Thymus (tissue), 11 donors: Measurements from ENCODE around the gene CYP27C1. TPM values are rescaled to one million over a fixed set of nuclear protein-coding genes. Genes with fewer than 3 reads are reported as not detected.

Source experiments
- DNase-seq, 9 donors: peaks; one replicate each; pipeline ENCODE4 v3.0.0-alpha.2; 2013; ENCODE audit warnings: low spot score in 9 of 9, low read depth in 6 of 9, missing footprints in 1 of 9
- H3K27ac ChIP-seq, 2 donors: one replicate each; pipeline ENCODE4 v1.5.1; 2013; ENCODE audit warnings: control low read depth in 1 of 2, low read depth in 1 of 2, low read length in 1 of 2, mild to moderate bottlenecking in 1 of 2, moderate library complexity in 1 of 2
- H3K27me3 ChIP-seq, 2 donors: one replicate each; pipeline ENCODE4 v1.5.1; 2013; ENCODE audit warnings: low read length in 1 of 2; ENCODE audit not compliant: control insufficient read depth in 2 of 2, insufficient read depth in 1 of 2
- H3K36me3 ChIP-seq, 2 donors: one replicate each; pipeline ENCODE4 v1.5.1; 2013; ENCODE audit warnings: low read length in 1 of 2, mild to moderate bottlenecking in 1 of 2, moderate library complexity in 1 of 2; ENCODE audit not compliant: control insufficient read depth in 2 of 2, insufficient read depth in 2 of 2
- H3K4me1 ChIP-seq, 2 donors: one replicate each; pipeline ENCODE4 v1.5.1; 2013; ENCODE audit warnings: low read length in 2 of 2; ENCODE audit not compliant: control insufficient read depth in 2 of 2, insufficient read depth in 2 of 2
- H3K4me3 ChIP-seq, 2 donors: one replicate each; pipeline ENCODE4 v1.5.1; 2013; ENCODE audit warnings: low read length in 2 of 2, control low read depth in 1 of 2, mild to moderate bottlenecking in 1 of 2
- H3K9me3 ChIP-seq, 2 donors: one replicate each; pipeline ENCODE4 v1.5.1; 2013; ENCODE audit warnings: low read length in 1 of 2, mild to moderate bottlenecking in 1 of 2; ENCODE audit not compliant: control insufficient read depth in 2 of 2, insufficient read depth in 1 of 2
- WGBS: extraction: QIAGEN DNeasy Blood & Tissue Kit; methylation state at CpG from one replicate; pipeline ENCODE4 v1.1.7; 2013; 5-methylcytosine and 5-hydroxymethylcytosine counted together
- polyA plus RNA-seq: library from polyadenylated mRNA; stranded (reverse); fragments of 200-250 nt; gene quantifications from one replicate; pipeline ENCODE4 v1.2.3, GENCODE V29; 2013
- total RNA-seq: library from RNA; stranded (reverse); fragments of 120-200 nt; gene quantifications from one replicate; pipeline ENCODE4 v1.2.4, GENCODE V29; 2013
- donor health status: healthy.

The CYP27C1 gene
- total and polyA plus RNA-seq, 2 donors: 0.05 TPM

- no peak for DNase-seq
- Histone ChIP-seq H3K27ac (no peak overlapping the region), H3K36me3 (no peaks in the 10 kb centered on the region), H3K9me3 (peaks cover 0 to 1% of the 10 kb centered on the region in 2 donors), H3K27me3 (no peaks in the 10 kb centered on the region), H3K4me3 (no peak overlapping the region), H3K4me1 (peaks cover 0 to 14% of the 10 kb centered on the region in 2 donors)
- 87% methylated on average over 10 of the region's 10 CpGs for WGBS
Measured at GRCh38 chr2:127187831-127188230, 32.3 kb downstream of the CYP27C1 start.

- Histone ChIP-seq H3K36me3 (no peaks in the 10 kb centered on the region), H3K27ac (no peak overlapping the region), H3K27me3 (no peaks in the 10 kb centered on the region), H3K4me3 (no peak overlapping the region), H3K4me1 (peaks cover 0 to 14% of the 10 kb centered on the region in 2 donors), H3K9me3 (peaks cover 0 to 1% of the 10 kb centered on the region in 2 donors)
- DNase-seq: no peak
- WGBS: 90% methylated on average over 17 of the region's 17 CpGs
Measured at GRCh38 chr2:127187081-127187775, 32.9 kb downstream of the CYP27C1 start.

DNA sequence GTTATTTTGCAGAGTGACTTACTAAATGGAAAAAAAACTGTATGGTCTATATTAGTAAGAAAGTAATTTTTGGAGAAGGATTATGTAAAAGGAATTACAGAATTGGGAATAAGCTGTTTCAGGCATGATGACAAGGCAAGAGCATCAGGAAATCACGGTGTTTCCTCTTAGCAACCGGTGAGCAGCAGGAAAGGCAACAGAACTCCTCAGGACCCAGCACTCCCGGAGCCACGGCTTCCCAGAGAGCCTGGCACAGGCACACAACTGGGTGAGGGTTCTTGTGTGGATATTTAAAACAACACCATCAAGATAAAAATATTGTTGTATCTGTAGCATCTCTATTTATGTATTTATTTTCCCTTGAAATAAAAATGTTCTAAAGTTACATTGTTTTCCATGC, 34.4 kb downstream of the CYP27C1 start:
- Histone ChIP-seq H3K4me1 (peaks cover 0 to 14% of the 10 kb centered on the region in 2 donors), H3K36me3 (no peaks in the 10 kb centered on the region), H3K4me3 (no peak overlapping the region), H3K27me3 (no peaks in the 10 kb centered on the region), H3K27ac (no peak overlapping the region), H3K9me3 (no peaks in the 10 kb centered on the region)
- 15% methylated on average over 4 of the region's 4 CpGs for WGBS
- DNase-seq: no peak

- Histone ChIP-seq H3K4me3 (no peak overlapping the region), H3K27ac (no peak overlapping the region), H3K36me3 (no peaks in the 10 kb centered on the region), H3K9me3 (no peaks in the 10 kb centered on the region), H3K27me3 (no peaks in the 10 kb centered on the region), H3K4me1 (peaks cover 0 to 14% of the 10 kb centered on the region in 2 donors)
- WGBS: 49% methylated on average over 9 of the region's 9 CpGs
- DNase-seq: peak in 3 of 9 donors; percentile 23 to 48 (median 28)
Measured at GRCh38 chr2:127185093-127185492, 35.0 kb downstream of the CYP27C1 start.

DNA sequence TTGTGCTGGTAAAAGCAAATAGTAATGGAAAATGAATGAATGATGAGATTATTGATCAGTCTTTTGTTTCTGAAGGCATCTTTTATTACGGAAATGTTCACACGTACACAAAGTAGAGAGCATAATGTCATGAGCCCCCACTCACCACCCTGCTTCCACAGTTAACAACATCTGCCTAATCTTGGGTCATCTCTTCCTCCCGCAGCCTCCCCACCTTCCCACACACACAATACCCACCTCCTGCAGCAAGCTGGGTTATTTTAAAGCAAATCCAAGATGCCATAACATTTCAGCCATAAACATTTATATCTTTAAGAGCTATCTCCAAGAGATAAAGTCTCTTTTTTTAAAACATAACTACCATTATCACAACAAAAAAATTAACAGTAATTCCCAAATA, 36.3 kb downstream of the CYP27C1 start:
- Histone ChIP-seq H3K4me1 (peaks cover 0 to 14% of the 10 kb centered on the region in 2 donors), H3K36me3 (no peaks in the 10 kb centered on the region), H3K4me3 (no peak overlapping the region), H3K9me3 (peaks cover 0 to 9% of the 10 kb centered on the region in 2 donors), H3K27ac (no peak overlapping the region), H3K27me3 (no peaks in the 10 kb centered on the region)
- DNase-seq: no peak
- 26% methylated on average over 3 of the region's 3 CpGs for WGBS

DNA sequence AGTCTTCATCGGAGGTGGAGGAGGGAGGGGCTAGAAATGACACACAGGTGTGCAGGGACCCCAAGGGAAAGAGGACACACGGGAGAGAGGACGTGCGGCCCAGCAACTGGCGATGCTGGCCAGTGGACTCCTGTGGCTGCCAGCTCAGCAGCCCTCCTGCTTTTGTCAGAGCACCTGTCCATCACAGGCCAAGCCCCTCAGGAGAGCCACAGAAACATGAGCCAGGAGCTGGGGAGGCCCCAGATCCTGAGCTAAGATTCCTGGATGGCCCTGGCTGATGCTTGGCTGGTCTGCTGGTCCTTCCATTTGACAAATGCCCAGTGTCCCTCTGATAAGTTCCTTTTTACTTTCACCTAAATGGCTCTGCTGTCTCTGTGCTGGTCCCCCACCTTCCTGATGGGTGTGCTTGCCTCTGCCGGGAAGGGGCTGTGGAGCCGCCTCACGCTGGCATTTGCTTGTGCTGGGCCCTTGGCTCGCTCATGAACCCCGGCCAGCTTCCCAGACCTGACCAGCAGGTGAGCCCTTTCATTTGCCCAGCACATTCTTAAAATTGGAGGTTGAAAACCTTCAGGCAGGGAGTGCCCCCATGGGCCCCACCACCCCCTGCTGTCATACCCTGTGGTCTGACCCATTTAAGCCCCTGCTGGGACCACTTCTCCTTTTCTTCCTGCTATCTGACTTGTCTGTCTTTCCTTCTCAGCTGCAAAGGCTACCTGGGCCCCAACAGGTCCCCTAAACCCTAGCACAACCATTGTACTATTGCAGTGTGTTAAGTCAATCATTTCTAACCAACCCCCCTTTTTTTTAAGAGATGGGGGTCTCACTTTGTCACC, 37.3 kb downstream of the CYP27C1 start:
- H3K36me3 ChIP-seq: no peaks in the 10 kb centered on the region
- no peak overlapping the region for H3K4me3 ChIP-seq
- no peak overlapping the region for H3K27ac ChIP-seq
- H3K27me3 ChIP-seq: no peaks in the 10 kb centered on the region
- peaks cover 0 to 14% of the 10 kb centered on the region in 2 donors for H3K4me1 ChIP-seq
- peaks cover 0 to 9% of the 10 kb centered on the region in 2 donors for H3K9me3 ChIP-seq
- 82% methylated on average over 10 of the region's 10 CpGs for WGBS
- no peak for DNase-seq

DNA sequence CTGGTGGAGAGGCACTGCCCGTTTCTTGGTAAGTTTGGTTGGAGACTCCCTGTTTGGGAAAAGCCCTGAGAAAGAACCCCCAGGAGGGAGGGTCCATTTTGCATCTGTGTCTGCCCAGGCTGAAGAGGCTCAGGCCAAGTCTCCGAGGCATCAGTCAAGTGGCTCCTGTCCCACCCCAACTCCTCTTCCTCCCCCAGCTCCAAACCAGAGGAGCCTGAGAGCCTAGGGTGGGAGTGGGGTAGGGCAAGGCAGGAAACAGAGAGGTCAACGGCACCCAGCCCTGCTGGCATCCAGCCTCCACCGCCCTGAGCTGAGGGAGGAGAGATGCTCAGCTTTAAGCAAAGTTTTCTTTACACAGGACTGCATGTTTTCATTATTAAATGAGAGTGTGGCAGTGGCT, 38.2 kb downstream of the CYP27C1 start:
- H3K27me3 ChIP-seq: no peaks in the 10 kb centered on the region
- peaks cover 0 to 9% of the 10 kb centered on the region in 2 donors for H3K9me3 ChIP-seq
- H3K4me3 ChIP-seq: no peak overlapping the region
- H3K36me3 ChIP-seq: no peaks in the 10 kb centered on the region
- no peak overlapping the region for H3K27ac ChIP-seq
- WGBS: 78% methylated on average over 4 of the region's 4 CpGs
- DNase-seq: no peak
- H3K4me1 ChIP-seq: peaks cover 0 to 14% of the 10 kb centered on the region in 2 donors

GRCh38 chr2:127179766-127180165, 40.3 kb downstream of the CYP27C1 start:
- Histone ChIP-seq H3K27ac (no peak overlapping the region), H3K36me3 (no peaks in the 10 kb centered on the region), H3K4me3 (no peak overlapping the region), H3K9me3 (peaks cover 0 to 9% of the 10 kb centered on the region in 2 donors), H3K4me1 (peaks cover 0 to 11% of the 10 kb centered on the region in 2 donors), H3K27me3 (no peaks in the 10 kb centered on the region)
- DNase-seq: no peak
- 68% methylated on average over 3 of the region's 3 CpGs for WGBS

DNA sequence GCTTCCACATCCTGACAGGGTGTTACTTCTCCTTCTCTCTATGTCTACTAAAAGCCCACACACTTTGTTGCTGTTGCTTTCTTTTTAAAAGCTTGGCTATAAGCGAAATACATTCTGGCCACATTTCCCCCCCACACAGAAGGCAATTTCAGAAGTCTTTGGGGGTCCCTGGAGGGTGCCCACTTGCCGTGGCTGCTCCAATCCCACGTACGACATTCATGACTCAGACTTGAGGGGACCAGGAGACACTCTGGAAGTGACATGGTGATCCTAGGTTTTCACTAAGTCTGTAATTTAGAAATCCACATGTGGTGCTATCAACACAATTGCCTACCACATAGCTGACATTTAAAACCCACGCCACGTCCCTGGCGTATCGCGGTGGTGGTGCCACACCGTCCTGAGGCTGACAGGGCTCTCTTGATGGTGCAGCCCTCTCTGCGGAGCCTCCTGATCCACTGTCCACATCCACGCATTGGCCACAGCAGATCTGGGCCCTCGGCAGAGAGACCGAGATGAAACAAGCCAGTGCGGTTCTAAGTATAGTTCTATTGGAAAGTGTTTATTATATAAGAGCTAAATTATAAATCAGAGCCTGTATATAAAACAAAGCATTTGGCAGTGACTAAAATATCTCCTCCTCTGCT, 42.4 kb downstream of the CYP27C1 start:
- Histone ChIP-seq H3K27me3 (no peaks in the 10 kb centered on the region), H3K4me3 (no peak overlapping the region), H3K4me1 (peaks cover 0 to 6% of the 10 kb centered on the region in 2 donors), H3K27ac (no peak overlapping the region), H3K9me3 (peaks cover 0 to 9% of the 10 kb centered on the region in 2 donors), H3K36me3 (no peaks in the 10 kb centered on the region)
- 98% methylated on average over 15 of the region's 15 CpGs for WGBS
- DNase-seq: no peak
